Fibroblast of skin of back (primary cell): ENCODE results near the gene ALKBH1. TPM values are rescaled to one million over a fixed set of nuclear protein-coding genes. Genes with fewer than 3 reads are reported as not detected.
"Not testable (repeated sequence)": the region's sequence is repeated elsewhere in the genome, so short reads cannot be mapped to it uniquely, and the experiment has no call there.

Source experiments
- DNase-seq: peaks from one replicate; pipeline ENCODE4 v3.0.0-alpha.2; 2013
- polyA plus RNA-seq, 2 experiments: library from polyadenylated mRNA; unstranded; fragments of 120-200 nt; gene quantifications; one replicate each; pipeline ENCODE4 v1.2.1, GENCODE V29; 2013; ENCODE audit not compliant: insufficient read length in 2 of 2

Gene ALKBH1, protein sequence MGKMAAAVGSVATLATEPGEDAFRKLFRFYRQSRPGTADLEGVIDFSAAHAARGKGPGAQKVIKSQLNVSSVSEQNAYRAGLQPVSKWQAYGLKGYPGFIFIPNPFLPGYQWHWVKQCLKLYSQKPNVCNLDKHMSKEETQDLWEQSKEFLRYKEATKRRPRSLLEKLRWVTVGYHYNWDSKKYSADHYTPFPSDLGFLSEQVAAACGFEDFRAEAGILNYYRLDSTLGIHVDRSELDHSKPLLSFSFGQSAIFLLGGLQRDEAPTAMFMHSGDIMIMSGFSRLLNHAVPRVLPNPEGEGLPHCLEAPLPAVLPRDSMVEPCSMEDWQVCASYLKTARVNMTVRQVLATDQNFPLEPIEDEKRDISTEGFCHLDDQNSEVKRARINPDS
- 10.2 TPM for polyA plus RNA-seq (2013, experiment 1 of 2; ENCODE audit: insufficient read length)
- 7.2 TPM for polyA plus RNA-seq (2013, experiment 2 of 2; ENCODE audit: insufficient read length)

- DNase-seq: peak; percentile 87
Measured at GRCh38 chr14:77707724-77708408, at the start of gene ALKBH1, which contains the start of gene SLIRP. Gene ALKBH1, minus strand, starts transcription at chr14:77708023. Its CDS starts 19 bp downstream, at chr14:77708004. Gene SLIRP, plus strand, starts transcription at chr14:77708103. Its CDS starts 9 bp downstream, at chr14:77708112.

- no peak for DNase-seq
Measured at GRCh38 chr14:77752799-77753516, 45.1 kb upstream of the ALKBH1 start.

- no peak for DNase-seq
Measured at GRCh38 chr14:77752266-77752665, 44.4 kb upstream of the ALKBH1 start.

- not testable (repeated sequence) for DNase-seq
Measured at GRCh38 chr14:77747425-77747824, 39.6 kb upstream of the ALKBH1 start.

- no peak for DNase-seq
Measured at GRCh38 chr14:77746064-77746702, 38.4 kb upstream of the ALKBH1 start.

- DNase-seq: no peak
Measured at GRCh38 chr14:77741438-77741837, 33.6 kb upstream of the ALKBH1 start.

GRCh38 chr14:77738559-77739250, 30.9 kb upstream of the ALKBH1 start:
- peak; percentile 2 for DNase-seq

GRCh38 chr14:77730976-77731497, 23.2 kb upstream of the ALKBH1 start:
- no peak for DNase-seq

GRCh38 chr14:77722301-77722700, 14.5 kb upstream of the ALKBH1 start:
- DNase-seq: no peak

DNA sequence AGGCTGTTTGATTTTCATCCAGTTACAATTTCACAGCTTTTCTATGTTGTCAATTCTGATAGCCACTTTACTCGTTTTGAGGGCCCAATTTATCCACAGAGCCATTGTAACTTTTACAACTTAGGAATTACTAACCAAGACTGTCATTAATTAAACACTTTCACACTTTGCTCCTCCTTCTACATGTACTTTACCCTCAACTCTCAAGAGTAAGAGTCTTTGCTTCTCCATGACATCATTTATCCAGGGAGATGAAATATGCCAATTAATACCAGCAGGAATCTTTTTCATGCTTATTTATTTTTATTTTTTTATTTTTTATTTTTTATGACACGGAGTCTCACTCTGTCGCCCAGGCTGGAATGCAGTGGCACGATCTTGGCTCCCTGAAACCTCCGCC, 13.6 kb upstream of the ALKBH1 start:
- DNase-seq: no peak

DNA sequence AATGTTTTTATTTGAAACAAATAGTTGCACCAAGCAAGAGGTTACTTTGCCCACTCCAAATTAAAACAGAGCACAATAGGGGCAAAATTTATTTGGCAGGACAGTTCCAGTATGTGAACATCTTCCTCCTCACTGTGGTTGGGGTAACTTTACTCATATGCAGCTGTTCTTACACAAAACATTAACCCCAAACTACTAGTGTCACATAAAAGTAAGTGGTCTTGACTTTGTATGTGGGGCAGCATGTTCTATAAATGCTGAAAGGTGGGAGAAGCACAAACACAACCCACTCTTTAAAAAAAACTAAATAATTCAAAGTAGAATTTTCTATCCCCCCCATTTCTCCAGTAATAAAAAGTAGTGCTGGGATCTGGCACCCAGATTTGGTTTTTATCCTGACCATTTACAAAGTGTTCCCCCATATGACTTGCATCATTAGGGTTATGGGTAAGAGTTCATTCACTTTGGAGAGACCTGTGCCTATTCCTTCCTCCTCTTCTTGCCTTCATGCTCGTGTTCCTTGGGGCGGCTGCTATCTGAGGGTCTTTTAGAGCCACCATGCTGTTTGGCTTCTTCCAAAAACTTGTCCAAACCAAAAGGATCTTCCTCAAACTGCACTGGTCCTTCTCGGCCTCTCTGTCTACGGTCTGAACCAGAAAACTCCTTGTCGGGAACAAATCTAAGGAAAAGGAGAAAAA, 9.9 kb upstream of the ALKBH1 start:
- no peak for DNase-seq

DNA sequence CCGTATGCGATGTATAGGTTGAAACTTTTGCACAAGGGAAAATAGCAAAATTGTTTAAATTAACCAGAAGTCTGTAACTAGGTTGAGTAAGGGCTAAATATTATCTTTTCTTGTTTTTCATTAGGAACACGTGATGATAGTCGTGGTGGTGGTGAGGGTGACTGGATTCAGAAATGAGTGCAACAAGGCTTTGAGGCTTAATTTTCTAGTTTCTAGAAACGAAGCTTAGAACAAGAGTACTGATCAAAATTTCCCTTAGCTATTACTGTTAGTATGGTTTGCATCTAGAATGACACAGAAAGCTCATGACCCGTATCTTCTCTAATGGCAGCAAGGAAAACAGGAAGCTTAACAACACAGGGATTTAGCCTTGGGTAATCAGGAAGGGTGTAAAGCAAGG, 7.1 kb upstream of the ALKBH1 start:
- no peak for DNase-seq

- no peak for DNase-seq
Measured at GRCh38 chr14:77710364-77710763, 2.5 kb upstream of the ALKBH1 start.

DNA sequence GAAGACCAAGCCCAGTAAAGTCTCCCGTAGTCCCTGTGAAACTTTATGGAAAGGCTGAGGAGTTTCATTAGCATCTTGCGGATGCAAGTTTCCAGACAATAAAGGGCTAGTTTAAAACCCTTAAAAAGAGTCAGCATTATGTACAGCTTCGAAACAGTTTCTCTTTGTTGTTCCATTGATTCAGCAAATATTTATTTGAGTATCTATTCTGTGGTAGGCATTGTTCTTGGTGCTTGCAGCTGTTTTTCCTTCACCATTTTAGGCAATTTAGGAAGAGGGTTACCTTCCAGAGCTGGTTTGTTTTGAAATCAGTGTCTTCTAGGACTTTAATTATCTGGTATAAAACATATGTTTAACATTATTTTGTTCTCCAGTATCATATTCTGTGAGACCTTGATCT, 1.6 kb upstream of the ALKBH1 start:
- no peak for DNase-seq

GRCh38 chr14:77708749-77709148, 926 bp upstream of the ALKBH1 start:
- no peak for DNase-seq

DNA sequence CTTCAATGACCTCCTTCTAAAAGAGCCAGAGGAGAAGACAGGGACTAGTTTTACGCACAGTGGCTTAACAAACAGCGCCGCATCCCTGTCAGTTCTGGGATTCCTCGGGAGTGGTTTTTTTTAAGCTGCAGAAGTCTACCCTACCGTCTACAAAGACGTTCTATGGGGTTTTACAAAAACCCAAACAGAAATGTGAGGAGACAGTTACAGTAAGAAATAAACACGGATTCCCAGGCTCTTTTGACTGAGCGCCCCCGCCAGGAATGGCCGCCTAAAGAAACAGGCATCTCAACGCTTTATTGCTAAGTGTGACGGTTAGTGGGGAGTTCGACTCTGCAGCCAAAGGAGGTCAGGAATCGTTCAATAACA, 484 bp downstream of the ALKBH1 start:
- DNase-seq: peak; percentile 62

- DNase-seq: no peak
Measured at GRCh38 chr14:77691259-77691658, 16.6 kb downstream of the ALKBH1 start.

DNA sequence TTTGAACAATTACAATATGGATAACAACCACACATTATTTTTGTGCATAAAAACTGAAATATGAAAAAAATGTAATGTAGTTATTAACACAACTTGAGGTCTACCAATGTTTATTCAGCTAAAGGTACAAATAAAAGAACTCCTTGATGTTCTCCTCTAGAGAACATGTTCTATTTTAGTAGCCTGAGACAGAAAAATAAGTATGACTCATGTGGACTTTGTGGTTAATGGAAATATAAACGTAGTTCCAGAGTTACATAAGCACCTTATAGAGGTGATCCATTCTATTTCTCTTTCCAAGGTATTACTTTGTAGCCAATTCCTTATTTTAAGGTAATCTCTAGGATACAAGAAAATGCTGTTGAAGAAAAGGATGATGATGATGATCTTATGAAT, 25.7 kb downstream of the ALKBH1 start:
- peak; percentile 28 for DNase-seq

DNA sequence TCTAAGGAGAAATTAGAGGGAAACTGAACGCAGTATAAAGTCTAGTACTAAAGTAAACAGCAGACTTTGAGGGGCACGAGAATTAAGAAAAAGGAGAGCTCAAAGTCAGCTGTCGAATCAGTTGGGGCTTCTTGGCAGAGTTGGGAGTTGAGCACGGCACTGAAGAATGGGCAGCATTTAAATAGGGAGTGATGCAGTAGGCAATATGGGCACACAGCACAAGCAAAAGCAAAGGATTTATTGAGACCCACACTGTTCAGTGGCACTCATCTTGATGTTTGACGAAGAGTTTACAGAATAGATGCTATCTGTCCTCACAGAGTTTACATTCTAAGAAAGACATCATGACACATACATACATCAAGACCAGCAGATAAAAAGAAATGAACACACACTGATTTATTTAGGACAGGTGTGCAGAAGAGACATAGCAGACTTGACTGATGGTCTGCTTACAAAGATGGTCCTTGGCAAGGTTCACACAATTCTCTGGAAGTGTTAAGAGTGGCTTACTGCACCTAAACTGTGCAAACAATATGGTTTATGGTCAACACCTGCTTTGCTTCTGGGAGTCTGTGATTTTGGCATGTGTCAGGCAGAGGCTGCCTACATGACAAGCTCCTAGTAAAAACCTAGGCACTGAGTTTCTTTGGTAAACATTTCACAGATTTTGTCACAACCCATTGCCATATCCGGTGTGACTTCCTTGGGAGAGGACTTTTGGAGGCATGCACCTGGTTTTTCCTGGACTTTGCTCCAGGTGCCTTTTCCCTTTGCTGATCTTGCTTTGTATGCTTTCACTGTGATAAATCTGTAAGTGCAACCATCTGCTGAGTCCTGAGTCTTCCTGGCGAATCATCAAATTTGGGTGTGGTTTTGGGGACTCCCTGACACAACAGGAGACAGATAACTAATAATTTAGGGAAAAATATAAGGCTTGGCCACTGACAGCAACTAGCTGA, 26.3 kb downstream of the ALKBH1 start:
- DNase-seq: peak; percentile 32

DNA sequence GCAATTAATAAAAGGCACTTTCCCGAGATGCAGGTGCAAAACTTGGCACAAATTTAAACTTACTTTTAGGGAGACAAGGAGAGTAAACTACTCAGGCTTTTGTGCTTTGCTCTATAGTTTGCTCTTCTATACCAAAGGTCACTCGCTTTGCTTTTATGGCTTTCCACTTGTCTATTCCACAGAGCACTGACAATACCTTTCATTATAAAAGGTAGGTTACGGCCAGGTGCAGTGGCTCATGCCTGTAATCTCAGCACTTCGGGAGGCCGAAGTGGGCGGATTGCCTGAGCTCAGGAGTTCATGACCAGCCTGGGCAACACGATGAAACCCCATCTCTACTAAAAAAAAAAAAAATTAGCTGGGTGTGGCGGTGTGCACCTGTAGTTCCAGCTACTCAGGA, 32.9 kb downstream of the ALKBH1 start:
- DNase-seq: no peak
